HEK293 (cell line): ENCODE measurements around the gene CDC42BPA.

Source experiments
- CTCF ChIA-PET: fragments of 350-600 bp; formaldehyde crosslinking; extraction: SDS; loops from one replicate; lab custom pipeline; 2021; ENCODE audit warnings: antibody characterized with exemption; lab: Yijun Ruan, JAX
- POLR2A ChIA-PET: fragments of 300-600 bp; formaldehyde crosslinking; extraction: SDS; loops from one replicate; lab custom pipeline; 2020; ENCODE audit warnings: antibody characterized with exemption, inconsistent platforms; lab: Yijun Ruan, JAX
- H3K27ac ChIP-seq: fragments of 200-500 bp; sonication (Bioruptor generic); 2 replicates; pipeline ENCODE4 v1.5.1; 2014; ENCODE audit warnings: low read depth, low read length, control low read depth, inconsistent platforms; ENCODE audit errors: extremely low read depth
- H3K36me3 ChIP-seq, 2 experiments: fragments of 200-500 bp in 1 of 2; sonication (Bioruptor generic) in 1 of 2; 1 replicate in 1 of 2; 2 replicates in 1 of 2; pipeline ENCODE4 v1.5.1; 2014 to 2017; ENCODE audit warnings: inconsistent platforms in 2 of 2, low read length in 2 of 2; ENCODE audit not compliant: control insufficient read depth in 2 of 2, insufficient read depth in 1 of 2
- H3K4me1 ChIP-seq: fragments of 200-500 bp; sonication (Bioruptor generic); 2 replicates; pipeline ENCODE4 v1.5.1; 2014; ENCODE audit warnings: mild to moderate bottlenecking, low read length, inconsistent platforms; ENCODE audit not compliant: control insufficient read depth, insufficient read depth
- H3K4me3 ChIP-seq: 2 replicates; pipeline ENCODE4 v1.5.1; 2011; ENCODE audit warnings: low read depth, mild to moderate bottlenecking, control low read depth, low read length, moderate library complexity
- H3K9me3 ChIP-seq: fragments of 200-500 bp; sonication (Bioruptor generic); 2 replicates; pipeline ENCODE4 v1.5.1; 2014; ENCODE audit warnings: low read depth, low read length, inconsistent platforms; ENCODE audit not compliant: control insufficient read depth, insufficient read depth
- EGR2 ChIP-seq: fragments of 450-650 bp; formaldehyde crosslinking; IDR thresholded peaks from 2 replicates; pipeline ENCODE4 v1.5.1; 2016; ENCODE audit warnings: low read depth, missing biosample characterization, missing genetic modification characterization
- HOXD13 ChIP-seq: sonication (generic); formaldehyde crosslinking; IDR thresholded peaks from 2 replicates; pipeline ENCODE4 v1.8.0; 2022; ENCODE audit warnings: missing genetic modification reagents, borderline replicate concordance
- KLF1 ChIP-seq: fragments of 450-650 bp; formaldehyde crosslinking; IDR thresholded peaks from 2 replicates; pipeline ENCODE4 v1.5.1; 2016; ENCODE audit warnings: missing biosample characterization, missing genetic modification characterization
- ZNF184 ChIP-seq: fragments of 450-650 bp; IDR thresholded peaks from 2 replicates; pipeline ENCODE4 v1.5.1; 2018; ENCODE audit warnings: missing biosample characterization, mild to moderate bottlenecking, missing genetic modification characterization
- ZNF211 ChIP-seq: fragments of 450-650 bp; formaldehyde crosslinking; IDR thresholded peaks from 2 replicates; pipeline ENCODE4 v1.5.1; 2016; ENCODE audit warnings: low read depth, missing biosample characterization, missing genetic modification characterization
- ZNF248 ChIP-seq: fragments of 450-650 bp; formaldehyde crosslinking; IDR thresholded peaks from 2 replicates; pipeline ENCODE4 v1.5.1; 2017; ENCODE audit warnings: missing biosample characterization, missing genetic modification characterization
- ZNF292 ChIP-seq: fragments of 450-650 bp; formaldehyde crosslinking; IDR thresholded peaks from 2 replicates; pipeline ENCODE4 v1.5.1; 2016; ENCODE audit warnings: low read depth, missing biosample characterization, missing genetic modification characterization, borderline replicate concordance
- ZNF302 ChIP-seq: fragments of 450-650 bp; formaldehyde crosslinking; IDR thresholded peaks from 2 replicates; pipeline ENCODE4 v1.5.1; 2016; ENCODE audit warnings: missing biosample characterization, missing genetic modification characterization, low read depth
- ZNF391 ChIP-seq: fragments of 450-650 bp; formaldehyde crosslinking; IDR thresholded peaks from 2 replicates; pipeline ENCODE4 v1.5.1; 2016; ENCODE audit warnings: low read depth, missing biosample characterization, missing genetic modification characterization, borderline replicate concordance
- ZNF398 ChIP-seq: fragments of 450-650 bp; formaldehyde crosslinking; IDR thresholded peaks from 2 replicates; pipeline ENCODE4 v1.5.1; 2017; ENCODE audit warnings: missing biosample characterization, missing genetic modification characterization
- ZNF449 ChIP-seq: fragments of 450-650 bp; formaldehyde crosslinking; IDR thresholded peaks from 2 replicates; pipeline ENCODE4 v1.5.1; 2017; ENCODE audit warnings: missing biosample characterization, mild to moderate bottlenecking, missing genetic modification characterization, moderate library complexity
- ZNF558 ChIP-seq: fragments of 450-650 bp; formaldehyde crosslinking; IDR thresholded peaks from 2 replicates; pipeline ENCODE4 v1.5.1; 2016; ENCODE audit warnings: missing biosample characterization, missing genetic modification characterization
- ZNF660 ChIP-seq: fragments of 450-650 bp; IDR thresholded peaks from 2 replicates; pipeline ENCODE4 v1.5.1; 2018; ENCODE audit warnings: missing biosample characterization, mild to moderate bottlenecking, missing genetic modification characterization
- ZSCAN18 ChIP-seq: fragments of 450-650 bp; formaldehyde crosslinking; IDR thresholded peaks from 2 replicates; pipeline ENCODE4 v1.5.1; 2016; ENCODE audit warnings: missing biosample characterization, missing genetic modification characterization
- TF ChIP-seq, protein P1 (sequence below): fragments of 450-650 bp; formaldehyde crosslinking; IDR thresholded peaks from 2 replicates; pipeline ENCODE4 v1.5.1; 2016; ENCODE audit warnings: missing biosample characterization, missing genetic modification characterization
- TF ChIP-seq, protein P2 (sequence below): fragments of 450-650 bp; formaldehyde crosslinking; IDR thresholded peaks from 2 replicates; pipeline ENCODE4 v1.5.1; 2016; ENCODE audit warnings: missing biosample characterization, missing genetic modification characterization
- TF ChIP-seq, protein P3 (sequence below): IDR thresholded peaks from 2 replicates; pipeline ENCODE4 v1.6.1; 2011; ENCODE audit warnings: mild to moderate bottlenecking, low read depth, low read length, borderline replicate concordance

The CDC42BPA gene

DNA sequence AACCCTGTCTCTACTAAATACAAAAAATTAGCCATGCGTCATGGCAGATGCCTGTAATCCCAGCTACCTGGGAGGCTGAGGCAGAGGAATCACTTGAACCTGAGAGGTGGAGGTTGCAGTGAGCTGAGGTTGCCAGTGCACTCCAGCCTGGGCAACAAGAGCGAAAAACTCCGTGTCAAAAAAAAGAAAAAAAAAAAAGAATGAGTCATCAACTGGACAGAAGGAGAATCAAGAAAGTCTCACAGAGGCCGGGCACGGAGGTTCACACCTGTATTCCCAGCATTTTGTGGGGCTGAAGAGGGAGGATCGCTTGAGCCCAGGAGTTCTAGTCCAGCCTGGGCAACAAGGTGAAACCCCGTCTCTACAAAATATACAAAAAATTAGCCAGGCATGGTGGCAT is 45.5 kb upstream of the CDC42BPA start (continued):
- TF ChIP-seq, protein P1, sequence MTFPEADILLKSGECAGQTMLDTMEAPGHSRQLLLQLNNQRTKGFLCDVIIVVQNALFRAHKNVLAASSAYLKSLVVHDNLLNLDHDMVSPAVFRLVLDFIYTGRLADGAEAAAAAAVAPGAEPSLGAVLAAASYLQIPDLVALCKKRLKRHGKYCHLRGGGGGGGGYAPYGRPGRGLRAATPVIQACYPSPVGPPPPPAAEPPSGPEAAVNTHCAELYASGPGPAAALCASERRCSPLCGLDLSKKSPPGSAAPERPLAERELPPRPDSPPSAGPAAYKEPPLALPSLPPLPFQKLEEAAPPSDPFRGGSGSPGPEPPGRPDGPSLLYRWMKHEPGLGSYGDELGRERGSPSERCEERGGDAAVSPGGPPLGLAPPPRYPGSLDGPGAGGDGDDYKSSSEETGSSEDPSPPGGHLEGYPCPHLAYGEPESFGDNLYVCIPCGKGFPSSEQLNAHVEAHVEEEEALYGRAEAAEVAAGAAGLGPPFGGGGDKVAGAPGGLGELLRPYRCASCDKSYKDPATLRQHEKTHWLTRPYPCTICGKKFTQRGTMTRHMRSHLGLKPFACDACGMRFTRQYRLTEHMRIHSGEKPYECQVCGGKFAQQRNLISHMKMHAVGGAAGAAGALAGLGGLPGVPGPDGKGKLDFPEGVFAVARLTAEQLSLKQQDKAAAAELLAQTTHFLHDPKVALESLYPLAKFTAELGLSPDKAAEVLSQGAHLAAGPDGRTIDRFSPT (tag by site-specific recombination), result no peak
- TF ChIP-seq ZNF391 (tag by site-specific recombination) (no peak), ZNF292 (no peak)

DNA sequence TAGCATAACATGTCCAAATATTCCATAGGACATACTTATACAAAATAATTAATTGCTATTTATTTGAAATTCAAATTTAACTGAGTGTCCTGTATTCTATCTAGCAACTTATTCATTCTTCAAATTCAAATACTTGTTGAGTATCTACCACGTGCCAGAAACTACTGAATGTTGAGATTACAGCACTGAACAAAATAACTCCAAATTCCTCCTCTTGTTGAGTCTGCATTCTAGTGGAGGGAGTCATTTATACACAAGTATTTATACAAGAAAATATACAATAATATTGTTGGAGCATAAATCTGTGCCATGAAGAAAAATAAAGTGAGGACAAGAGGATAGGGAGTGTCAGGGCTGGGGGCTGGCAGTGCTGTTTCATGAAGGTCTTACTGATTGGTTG is 43.7 kb upstream of the CDC42BPA start:
- CTCF ChIA-PET, result no interaction called here
- TF ChIP-seq ZNF558 (tag by site-specific recombination) (no peak), ZNF248 (tag by site-specific recombination) (no peak), HOXD13 (CRISPR knock-in tag) (no peak), ZNF398 (tag by site-specific recombination) (no peak), ZNF660 (tag by site-specific recombination) (no peak), KLF1 (tag by site-specific recombination) (no peak), EGR2 (tag by site-specific recombination) (no peak), ZNF302 (tag by site-specific recombination) (no peak), ZNF184 (tag by site-specific recombination) (no peak), ZSCAN18 (tag by site-specific recombination) (no peak), ZNF449 (tag by site-specific recombination) (no peak), ZNF211 (tag by site-specific recombination) (no peak)
- TF ChIP-seq, protein P2, sequence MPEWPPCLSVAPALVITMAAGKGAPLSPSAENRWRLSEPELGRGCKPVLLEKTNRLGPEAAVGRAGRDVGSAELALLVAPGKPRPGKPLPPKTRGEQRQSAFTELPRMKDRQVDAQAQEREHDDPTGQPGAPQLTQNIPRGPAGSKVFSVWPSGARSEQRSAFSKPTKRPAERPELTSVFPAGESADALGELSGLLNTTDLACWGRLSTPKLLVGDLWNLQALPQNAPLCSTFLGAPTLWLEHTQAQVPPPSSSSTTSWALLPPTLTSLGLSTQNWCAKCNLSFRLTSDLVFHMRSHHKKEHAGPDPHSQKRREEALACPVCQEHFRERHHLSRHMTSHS (tag by site-specific recombination), result no peak
- TF ChIP-seq, protein P3, sequence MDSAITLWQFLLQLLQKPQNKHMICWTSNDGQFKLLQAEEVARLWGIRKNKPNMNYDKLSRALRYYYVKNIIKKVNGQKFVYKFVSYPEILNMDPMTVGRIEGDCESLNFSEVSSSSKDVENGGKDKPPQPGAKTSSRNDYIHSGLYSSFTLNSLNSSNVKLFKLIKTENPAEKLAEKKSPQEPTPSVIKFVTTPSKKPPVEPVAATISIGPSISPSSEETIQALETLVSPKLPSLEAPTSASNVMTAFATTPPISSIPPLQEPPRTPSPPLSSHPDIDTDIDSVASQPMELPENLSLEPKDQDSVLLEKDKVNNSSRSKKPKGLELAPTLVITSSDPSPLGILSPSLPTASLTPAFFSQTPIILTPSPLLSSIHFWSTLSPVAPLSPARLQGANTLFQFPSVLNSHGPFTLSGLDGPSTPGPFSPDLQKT, result no peak
- TF ChIP-seq, all 188 proteins: peak for 0
- Histone ChIP-seq H3K4me3 (no peak overlapping the region), H3K27ac (no peak overlapping the region), H3K36me3 (no peaks in the 10 kb centered on the region), H3K9me3 (no peaks in the 10 kb centered on the region), H3K4me1 (peaks cover 9% of the 10 kb centered on the region)
- POLR2A ChIA-PET, result no interaction called here
